Neural progenitor cell (in vitro differentiated cells): ENCODE results near the gene FBXL13. TPM values are rescaled to one million over a fixed set of nuclear protein-coding genes. Genes with fewer than 3 reads are reported as not detected.
A peak's percentile ranks its signal among the peaks of the same experiment; 100 is the strongest.

Source experiments
- DNase-seq: peaks from one replicate; pipeline ENCODE4 v3.0.0-alpha.2; 2016; ENCODE audit warnings: low spot score
- H2AFZ ChIP-seq: fragments of 200-600 bp; sonication (generic); replicated peaks from 2 replicates; pipeline ENCODE4 v1.6.1; 2016; ENCODE audit warnings: antibody characterized with exemption
- H3F3A ChIP-seq: fragments of 200-600 bp; sonication (generic); 2 replicates; pipeline ENCODE4 v1.6.1; 2016; ENCODE audit warnings: antibody characterized with exemption, low read depth
- H3K27ac ChIP-seq: fragments of 200-600 bp; sonication (generic); 2 replicates; pipeline ENCODE4 v1.5.1; 2016; ENCODE audit warnings: mild to moderate bottlenecking
- H3K27me3 ChIP-seq: fragments of 200-600 bp; sonication (generic); 2 replicates; pipeline ENCODE4 v1.6.1; 2016; ENCODE audit warnings: mild to moderate bottlenecking, moderate library complexity
- H3K36me3 ChIP-seq: fragments of 200-600 bp; sonication (generic); 2 replicates; pipeline ENCODE4 v1.5.1; 2016
- H3K4me1 ChIP-seq: fragments of 200-600 bp; sonication (generic); 2 replicates; pipeline ENCODE4 v1.6.1; 2016; ENCODE audit warnings: mixed run types
- H3K4me2 ChIP-seq: fragments of 200-600 bp; sonication (generic); 2 replicates; pipeline ENCODE4 v1.6.1; 2016
- H3K4me3 ChIP-seq: fragments of 200-600 bp; sonication (generic); 2 replicates; pipeline ENCODE4 v1.5.1; 2016
- H3K79me2 ChIP-seq: fragments of 200-600 bp; sonication (generic); 2 replicates; pipeline ENCODE4 v1.6.1; 2016; ENCODE audit warnings: low read depth
- H3K9ac ChIP-seq: fragments of 200-600 bp; sonication (generic); 2 replicates; pipeline ENCODE4 v1.6.1; 2016
- H3K9me3 ChIP-seq: fragments of 200-600 bp; sonication (generic); 2 replicates; pipeline ENCODE4 v1.5.1; 2016; ENCODE audit warnings: low read depth
- H4K20me1 ChIP-seq: fragments of 200-600 bp; sonication (generic); 2 replicates; pipeline ENCODE4 v1.6.1; 2016; ENCODE audit warnings: low read depth
- H3K27ac Mint-ChIP-seq: 3 replicates; pipeline ENCODE4 v1.8.0; 2021; ENCODE audit warnings: mixed read lengths
- H3K27me3 Mint-ChIP-seq: 2 replicates; pipeline ENCODE4 v1.8.0; 2022; ENCODE audit warnings: low read depth, mild to moderate bottlenecking, inconsistent platforms, moderate library complexity, mixed read lengths; ENCODE audit not compliant: insufficient read depth
- H3K36me3 Mint-ChIP-seq: 3 replicates; pipeline ENCODE4 v1.8.0; 2021; ENCODE audit warnings: mixed read lengths
- H3K4me1 Mint-ChIP-seq: 3 replicates; pipeline ENCODE4 v1.8.0; 2021; ENCODE audit warnings: mixed read lengths
- H3K4me3 Mint-ChIP-seq: 3 replicates; pipeline ENCODE4 v1.8.0; 2021; ENCODE audit warnings: mild to moderate bottlenecking, moderate library complexity, mixed read lengths
- H3K9me3 Mint-ChIP-seq: 3 replicates; pipeline ENCODE4 v1.8.0; 2020; ENCODE audit warnings: mixed read lengths
- CTCF ChIP-seq: fragments of 200-600 bp; sonication (generic); IDR thresholded peaks from 2 replicates; pipeline ENCODE4 v1.5.1; 2017; ENCODE audit warnings: antibody characterized with exemption, mild to moderate bottlenecking
- EZH2 ChIP-seq: fragments of 200-600 bp; sonication (generic); IDR thresholded peaks from 2 replicates; pipeline ENCODE4 v1.6.1; 2017; ENCODE audit warnings: antibody characterized with exemption, mild to moderate bottlenecking, moderate library complexity
- EZH2phosphoT487 ChIP-seq: fragments of 200-600 bp; sonication (generic); IDR thresholded peaks from 2 replicates; pipeline ENCODE4 v1.6.1; 2017; ENCODE audit warnings: antibody characterized with exemption
- total RNA-seq: library from RNA; depleted of rRNA; stranded (reverse); fragments of >200 nt; gene quantifications from 2 replicates; pipeline ENCODE4 v1.2.3, GENCODE V29; 2015; ENCODE audit warnings: low replicate concordance

Gene FBXL13
- total RNA-seq, 1 donor from 2014 or later, result 8.2 TPM

- Histone ChIP-seq H3F3A (peaks cover 20% of the 10 kb centered on the region), H3K9me3 (no peaks in the 10 kb centered on the region), H4K20me1 (peaks cover 3% of the 10 kb centered on the region), H3K79me2 (peaks cover 40% of the 10 kb centered on the region), H3K4me3 (peak overlapping the region; percentile 80), H3K4me1 (peaks cover 6% of the 10 kb centered on the region), H3K36me3 (no peaks in the 10 kb centered on the region), H3K27me3 (no peaks in the 10 kb centered on the region), H3K9ac (no peak overlapping the region), H3K4me2 (peak overlapping the region; percentile 82), H2AFZ (peak overlapping the region; percentile 90), H3K27ac (no peak overlapping the region)
- no peak for TF ChIP-seq EZH2
- no peak for TF ChIP-seq CTCF
- DNase-seq, result peak; percentile 23
- Mint-ChIP-seq H3K4me1 (peaks cover 20% of the 10 kb centered on the region), H3K27me3 (peaks cover 7% of the 10 kb centered on the region), H3K9me3 (peaks cover 2% of the 10 kb centered on the region), H3K27ac (no peak overlapping the region), H3K36me3 (peaks cover 7% of the 10 kb centered on the region), H3K4me3 (peak overlapping the region; percentile 90)
Observed at GRCh38 chr7:103073989-103074518, 542 bp downstream of the FBXL13 start.

DNA sequence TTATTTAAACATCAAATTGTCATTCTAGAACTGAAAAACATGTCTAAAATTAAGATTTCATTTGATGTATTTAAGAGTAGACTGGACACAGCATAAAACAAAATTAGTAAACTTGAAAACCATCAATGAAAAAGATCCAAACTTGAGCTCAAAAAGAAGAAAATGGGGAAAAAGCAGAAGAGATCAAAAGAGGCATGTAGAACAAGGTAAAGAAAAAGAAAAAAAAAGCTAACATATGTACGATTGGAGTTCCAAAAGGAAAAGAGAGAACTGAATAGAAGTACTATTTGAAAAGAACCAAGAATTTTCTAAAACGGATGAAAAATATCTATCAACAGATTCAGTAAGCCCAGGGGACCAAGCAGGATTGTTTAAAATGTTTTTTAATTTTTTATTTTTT, 3.6 kb downstream of the FBXL13 start:
- H3K4me1 Mint-ChIP-seq, result peaks cover 14% of the 10 kb centered on the region
- H3K9me3 Mint-ChIP-seq, result peaks cover 7% of the 10 kb centered on the region
- H3K27ac ChIP-seq, result no peak overlapping the region

DNA sequence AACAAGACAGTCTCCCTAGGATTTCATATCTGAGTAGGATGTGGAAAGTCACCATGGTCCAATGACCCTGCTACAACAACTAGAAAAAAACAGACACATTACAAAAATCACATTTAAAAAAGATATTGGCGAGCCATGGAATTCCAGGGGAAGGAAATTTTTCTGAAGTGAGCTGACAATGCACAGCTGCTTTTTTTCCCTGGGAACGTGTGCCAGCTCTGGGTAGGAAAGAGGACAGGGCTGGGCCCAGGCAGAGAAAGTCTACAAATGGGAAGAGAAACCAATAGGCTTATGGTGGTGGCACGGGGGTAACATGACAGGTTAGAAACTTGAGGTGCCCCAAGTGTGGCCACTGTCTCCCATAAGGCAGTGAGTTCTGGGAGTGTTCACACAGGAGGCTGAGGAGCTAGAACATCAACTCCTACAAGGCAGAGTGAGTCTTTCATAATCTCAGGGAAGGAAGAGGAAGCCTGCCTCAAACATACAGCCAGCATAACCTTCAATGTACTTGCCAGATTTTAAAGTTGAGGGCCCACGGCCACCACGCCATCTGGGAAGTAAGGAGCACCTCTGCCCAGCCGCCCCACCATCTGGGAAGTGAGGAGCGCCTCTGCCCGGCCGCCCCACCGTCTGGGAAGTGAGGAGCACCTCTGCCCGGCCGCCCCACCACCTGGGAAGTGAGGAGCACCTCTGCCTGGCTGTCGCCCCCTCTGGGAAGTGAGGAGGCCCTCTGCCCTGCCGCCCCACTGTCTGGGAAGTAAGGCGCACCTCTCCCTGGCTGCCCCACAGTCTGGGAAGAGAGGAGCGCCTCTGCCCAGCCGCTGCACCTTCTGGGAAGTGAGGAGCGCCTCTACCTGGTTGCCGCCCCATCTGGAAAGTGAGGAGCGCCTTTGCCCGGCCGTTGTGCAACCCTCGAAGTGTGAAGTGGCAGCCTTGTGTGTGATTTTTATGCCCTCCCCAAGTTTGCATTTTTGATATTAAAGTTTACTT, 5.9 kb downstream of the FBXL13 start:
- H3K4me1 Mint-ChIP-seq, result peaks cover 1% of the 10 kb centered on the region
- TF ChIP-seq CTCF, result no peak
- no peak for TF ChIP-seq EZH2phosphoT487
- TF ChIP-seq EZH2, result no peak
- Histone ChIP-seq H3F3A (no peaks in the 10 kb centered on the region), H3K27ac (no peak overlapping the region), H3K79me2 (peaks cover 5% of the 10 kb centered on the region), H4K20me1 (no peaks in the 10 kb centered on the region), H2AFZ (no peak overlapping the region), H3K4me2 (no peak overlapping the region), H3K4me1 (no peaks in the 10 kb centered on the region), H3K4me3 (no peak overlapping the region), H3K9ac (no peak overlapping the region), H3K27me3 (no peaks in the 10 kb centered on the region), H3K36me3 (no peaks in the 10 kb centered on the region), H3K9me3 (no peaks in the 10 kb centered on the region)
- H3K9me3 Mint-ChIP-seq, result peaks cover 7% of the 10 kb centered on the region
- H3K27ac Mint-ChIP-seq, result no peak overlapping the region
- H3K27me3 Mint-ChIP-seq, result peaks cover 2% of the 10 kb centered on the region
- H3K4me3 Mint-ChIP-seq, result no peak overlapping the region
- DNase-seq, result no peak
- peaks cover 3% of the 10 kb centered on the region for H3K36me3 Mint-ChIP-seq

More for the DNA sequence above, 3.6 kb downstream of the FBXL13 start:
- Histone ChIP-seq H3K9me3 (no peaks in the 10 kb centered on the region), H2AFZ (no peak overlapping the region), H3K9ac (no peak overlapping the region), H3K27me3 (no peaks in the 10 kb centered on the region), H3K79me2 (peaks cover 10% of the 10 kb centered on the region), H3K4me2 (no peak overlapping the region), H3K36me3 (no peaks in the 10 kb centered on the region), H3F3A (peaks cover 19% of the 10 kb centered on the region), H4K20me1 (no peaks in the 10 kb centered on the region), H3K4me3 (no peak overlapping the region), H3K4me1 (peaks cover 2% of the 10 kb centered on the region)
- no peak for DNase-seq
- Mint-ChIP-seq H3K27me3 (peaks cover 9% of the 10 kb centered on the region), H3K36me3 (peaks cover 3% of the 10 kb centered on the region), H3K4me3 (no peak overlapping the region), H3K27ac (no peak overlapping the region)
- no peak for TF ChIP-seq CTCF
- no peak for TF ChIP-seq EZH2
- no peak for TF ChIP-seq EZH2phosphoT487
